ENCODE data around the gene SH3GL2.

SH3GL2 gene

GRCh38 chr9:17665450-17665849 is 86.6 kb downstream of the SH3GL2 start:
- DNase-seq, result no peak

- no peak for DNase-seq
These were observed 90.3 kb downstream of the SH3GL2 start for GRCh38 chr9:17669206-17669605.

- no peak for DNase-seq
These were observed 103.8 kb downstream of the SH3GL2 start for GRCh38 chr9:17682684-17683083.

GRCh38 chr9:17688834-17689233 is 110.0 kb downstream of the SH3GL2 start:
- no peak for DNase-seq

- no peak for DNase-seq
These were observed 115.5 kb downstream of the SH3GL2 start for GRCh38 chr9:17694336-17694735.

GRCh38 chr9:17695482-17695881 is 116.6 kb downstream of the SH3GL2 start:
- DNase-seq, result no peak

- DNase-seq, result no peak
These were observed 120.9 kb downstream of the SH3GL2 start for GRCh38 chr9:17699615-17700330.

- no peak for DNase-seq
These were observed 127.5 kb downstream of the SH3GL2 start for GRCh38 chr9:17706347-17706746.

GRCh38 chr9:17719053-17719452 is 140.2 kb downstream of the SH3GL2 start:
- DNase-seq, result no peak

GRCh38 chr9:17721954-17722353 is 143.1 kb downstream of the SH3GL2 start:
- no peak for DNase-seq

- no peak for DNase-seq
These were observed 144.8 kb downstream of the SH3GL2 start for GRCh38 chr9:17723656-17724055.

- DNase-seq, result no peak
These were observed 146.6 kb downstream of the SH3GL2 start for GRCh38 chr9:17725399-17726010.

GRCh38 chr9:17726298-17726697 is 147.4 kb downstream of the SH3GL2 start:
- no peak for DNase-seq

- DNase-seq, result no peak
These were observed 152.0 kb downstream of the SH3GL2 start for GRCh38 chr9:17730899-17731298.

- DNase-seq, result no peak
These were observed 152.4 kb downstream of the SH3GL2 start for GRCh38 chr9:17731308-17731707.

GRCh38 chr9:17734674-17735073 is 155.8 kb downstream of the SH3GL2 start:
- no peak for DNase-seq

GRCh38 chr9:17735859-17736258 is 157.0 kb downstream of the SH3GL2 start:
- no peak for DNase-seq

- DNase-seq, result no peak
These were observed 160.2 kb downstream of the SH3GL2 start for GRCh38 chr9:17739022-17739421.

GRCh38 chr9:17739736-17740135 is 160.9 kb downstream of the SH3GL2 start:
- DNase-seq, result no peak

- DNase-seq, result no peak
These were observed 163.2 kb downstream of the SH3GL2 start for GRCh38 chr9:17742067-17742466.

GRCh38 chr9:17744786-17745185 is 165.9 kb downstream of the SH3GL2 start:
- no peak for DNase-seq

- DNase-seq, result no peak
These were observed 171.4 kb downstream of the SH3GL2 start for GRCh38 chr9:17750269-17750668.

- DNase-seq, result no peak
These were observed 172.6 kb downstream of the SH3GL2 start for GRCh38 chr9:17751486-17751885.

GRCh38 chr9:17752021-17752420 is 173.2 kb downstream of the SH3GL2 start:
- DNase-seq, result no peak

GRCh38 chr9:17757816-17758215 is 178.9 kb downstream of the SH3GL2 start:
- no peak for DNase-seq
